Tibial nerve (tissue), 4 donors: Measurements from ENCODE around the gene SCRG1. TPM values are rescaled to one million over a fixed set of nuclear protein-coding genes. Genes with fewer than 3 reads are reported as not detected.

Experiments
- DNase-seq, 2 donors: peaks; one replicate each; pipeline ENCODE4 v3.0.0-alpha.2; 2019; ENCODE audit warnings: low spot score in 2 of 2
- H3K27ac ChIP-seq, 4 donors: fragments of 200-600 bp; sonication (generic) in 3 of 4; one replicate each; pipeline ENCODE4 v1.5.1; 2017 to 2019; ENCODE audit warnings: mild to moderate bottlenecking in 1 of 4
- H3K27me3 ChIP-seq, 2 donors: fragments of 200-600 bp; sonication (generic) in 1 of 2; one replicate each; pipeline versions ENCODE4 v1.5.1 to v1.6.0; 2017 to 2019
- H3K36me3 ChIP-seq, 3 donors: fragments of 200-600 bp; sonication (generic); one replicate each; pipeline ENCODE4 v1.5.1; 2018 to 2019
- H3K4me1 ChIP-seq, 4 donors: fragments of 200-600 bp; sonication (generic) in 3 of 4; one replicate each; pipeline ENCODE4 v1.5.1; 2017 to 2019
- H3K4me3 ChIP-seq, 4 donors: fragments of 200-600 bp; sonication (generic) in 3 of 4; one replicate each; pipeline ENCODE4 v1.5.1; 2017 to 2019; ENCODE audit warnings: mild to moderate bottlenecking in 1 of 4, moderate library complexity in 1 of 4
- H3K9me3 ChIP-seq, 4 donors: fragments of 200-600 bp; sonication (generic) in 3 of 4; one replicate each; pipeline ENCODE4 v1.5.1; 2017 to 2019
- CTCF ChIP-seq, 5 experiments: fragments of 200-600 bp in 3 of 5; fragments of 450-650 bp in 2 of 5; sonication (generic) in 3 of 5; IDR thresholded peaks; one replicate each; pipeline ENCODE4 v1.5.1; 2016 to 2019; ENCODE audit warnings: antibody characterized with exemption in 5 of 5, mild to moderate bottlenecking in 3 of 5, moderate library complexity in 2 of 5
- EP300 ChIP-seq, 2 donors: sonication (generic); formaldehyde crosslinking; IDR thresholded peaks; one replicate each; pipeline ENCODE4 v1.6.1; 2017; ENCODE audit warnings: antibody characterized with exemption in 2 of 2, mild to moderate bottlenecking in 1 of 2
- POLR2A ChIP-seq, 2 donors: fragments of 450-650 bp; IDR thresholded peaks; one replicate each; pipeline ENCODE4 v1.6.1; 2017; ENCODE audit warnings: antibody characterized with exemption in 2 of 2, mild to moderate bottlenecking in 2 of 2, moderate library complexity in 2 of 2
- WGBS, 2 donors: methylation state at CpG; one replicate each; pipeline ENCODE4 v1.1.5; 2018; 5-methylcytosine and 5-hydroxymethylcytosine counted together
- total RNA-seq, 4 donors: library from RNA; depleted of rRNA; stranded (reverse); fragments of >200 nt; gene quantifications; one replicate each; pipeline ENCODE4 v1.1.0, GENCODE V29; 2016

Gene SCRG1
- total RNA-seq, 4 donors from 2014 or later, result 0.21 to 2.2 (median 0.59) TPM

DNA sequence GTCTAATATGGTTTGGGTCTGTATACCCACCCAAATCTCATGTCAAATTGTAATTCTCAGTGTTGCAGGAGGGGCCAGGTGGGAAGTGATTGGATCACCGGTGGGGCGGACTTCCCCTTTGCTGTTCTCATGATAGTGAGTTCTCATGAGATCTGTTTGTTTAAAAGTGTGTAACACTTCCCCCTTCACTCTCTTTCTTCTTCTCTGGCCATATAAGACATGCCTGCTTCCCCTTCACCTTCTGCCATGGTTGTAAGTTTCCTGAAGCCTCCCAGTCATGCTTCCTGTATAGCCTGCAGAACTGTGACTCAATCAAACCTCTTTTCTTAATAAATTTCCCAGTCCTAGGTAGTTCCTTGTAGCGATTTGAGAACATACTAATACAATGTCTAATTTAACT, 19.7 kb upstream of the SCRG1 start:
- Histone ChIP-seq H3K4me1 (peaks cover 0 to 14% (median 9%) of the 10 kb centered on the region in 4 donors), H3K36me3 (peaks cover 0 to 1% (median 0%) of the 10 kb centered on the region in 3 donors), H3K27ac (no peak overlapping the region), H3K4me3 (no peak overlapping the region), H3K9me3 (no peaks in the 10 kb centered on the region), H3K27me3 (no peaks in the 10 kb centered on the region)
- no peak for TF ChIP-seq CTCF (IDR thresholded peaks at IDR 0.05)
- no peak for TF ChIP-seq EP300 (IDR thresholded peaks at IDR 0.05)
- TF ChIP-seq POLR2A (IDR thresholded peaks at IDR 0.05), result no peak
- 80 to 83% methylated on average over 3 of the region's 3 CpGs for WGBS, 2 donors
- DNase-seq, result no peak

DNA sequence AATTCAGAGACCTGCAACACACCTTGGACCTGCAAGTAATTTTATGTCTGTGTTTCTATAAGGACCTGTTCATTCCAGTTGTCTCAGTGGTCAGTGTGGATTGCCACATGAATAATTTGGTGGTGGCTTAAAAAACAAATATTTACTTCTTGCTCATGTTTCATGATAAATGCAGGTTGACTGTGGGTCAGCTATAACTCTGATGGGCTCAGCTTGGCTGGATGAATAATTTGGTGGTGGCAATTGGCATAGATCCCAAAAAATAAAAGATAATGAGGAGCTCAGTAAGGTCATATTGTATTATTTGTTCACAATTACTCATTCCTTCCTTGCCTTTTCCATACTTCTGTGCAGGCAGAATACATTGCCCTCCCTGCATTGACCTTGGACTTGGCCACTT, 18.9 kb upstream of the SCRG1 start:
- Histone ChIP-seq H3K9me3 (no peaks in the 10 kb centered on the region), H3K27ac (no peak overlapping the region), H3K36me3 (no peaks in the 10 kb centered on the region), H3K27me3 (no peaks in the 10 kb centered on the region), H3K4me3 (no peak overlapping the region), H3K4me1 (peaks cover 0 to 19% (median 9%) of the 10 kb centered on the region in 4 donors)
- DNase-seq, result no peak
- TF ChIP-seq POLR2A (IDR thresholded peaks at IDR 0.05), result no peak

DNA sequence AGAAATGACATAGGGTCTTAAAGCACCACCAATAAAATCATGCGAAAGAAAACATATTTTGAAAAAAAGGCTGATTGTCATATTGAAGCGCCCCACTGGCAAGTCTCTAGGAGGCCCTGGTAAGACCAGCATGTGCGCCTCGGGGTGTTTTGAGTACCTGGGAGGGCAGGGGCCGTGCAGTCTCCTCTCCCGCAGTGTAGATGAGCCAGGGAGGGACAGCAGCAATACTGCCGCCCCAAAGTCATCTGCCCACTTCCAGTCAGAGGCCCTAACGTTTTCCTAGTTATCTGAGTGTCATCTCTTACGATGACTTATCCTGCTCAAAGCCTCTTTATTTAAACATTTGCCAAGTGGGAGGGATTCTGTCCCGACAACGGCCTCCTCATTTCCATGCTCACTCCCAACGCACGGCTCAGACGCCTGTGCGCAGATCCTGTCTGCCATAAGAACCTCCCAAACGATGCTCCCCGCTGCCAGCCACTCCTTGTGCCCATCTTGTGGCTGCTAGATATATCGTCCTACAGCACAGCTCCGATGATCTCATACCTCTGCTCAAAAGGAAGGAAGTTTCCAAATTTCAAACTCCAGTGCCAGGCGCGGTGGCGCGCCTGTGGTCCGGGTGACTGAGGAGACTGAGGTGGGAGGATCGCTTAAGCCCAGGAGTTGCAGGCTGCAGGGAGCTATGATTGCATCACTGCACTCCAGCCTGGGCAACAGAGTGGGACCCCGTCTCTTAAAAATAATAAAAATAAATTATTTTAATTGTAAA, 17.2 kb upstream of the SCRG1 start:
- Histone ChIP-seq H3K9me3 (no peaks in the 10 kb centered on the region), H3K4me1 (peaks cover 0 to 26% (median 11%) of the 10 kb centered on the region in 4 donors), H3K4me3 (no peak overlapping the region), H3K27ac (peak overlapping the region; percentile 1 to 63 (median 48)), H3K27me3 (no peaks in the 10 kb centered on the region), H3K36me3 (no peaks in the 10 kb centered on the region)
- 66 to 79% methylated on average over 26 of the region's 26 CpGs for WGBS, 2 donors
- peak; percentile 20 to 35 for DNase-seq
- TF ChIP-seq CTCF (IDR thresholded peaks at IDR 0.05) (no peak), POLR2A (IDR thresholded peaks at IDR 0.05) (peak in 1 of 2 donors; percentile 18), EP300 (IDR thresholded peaks at IDR 0.05) (peak in 1 of 2 donors; percentile 57)

- Histone ChIP-seq H3K36me3 (no peaks in the 10 kb centered on the region), H3K4me1 (peaks cover 0 to 33% (median 15%) of the 10 kb centered on the region in 4 donors), H3K27me3 (no peaks in the 10 kb centered on the region), H3K27ac (peak overlapping the region; percentile 1 to 63 (median 31)), H3K9me3 (no peaks in the 10 kb centered on the region), H3K4me3 (no peak overlapping the region)
- TF ChIP-seq CTCF (IDR thresholded peaks at IDR 0.05) (no peak), EP300 (IDR thresholded peaks at IDR 0.05) (peak; percentile 31 to 61), POLR2A (IDR thresholded peaks at IDR 0.05) (peak in 1 of 2 donors; percentile 19)
- WGBS, 2 donors, result 43 to 52% methylated on average over 3 of the region's 3 CpGs
- DNase-seq, result no peak
Observed at GRCh38 chr4:173415092-173415491, 16.2 kb upstream of the SCRG1 start.

GRCh38 chr4:173414456-173414855, 15.5 kb upstream of the SCRG1 start:
- Histone ChIP-seq H3K36me3 (no peaks in the 10 kb centered on the region), H3K9me3 (no peaks in the 10 kb centered on the region), H3K4me3 (no peak overlapping the region), H3K27me3 (no peaks in the 10 kb centered on the region), H3K4me1 (peaks cover 0 to 36% (median 18%) of the 10 kb centered on the region in 4 donors), H3K27ac (peak overlapping the region in 3 of 4 donors; percentile 20 to 63 (median 42))
- DNase-seq, result no peak
- TF ChIP-seq CTCF (IDR thresholded peaks at IDR 0.05), result no peak
- WGBS, 2 donors, result 69% methylated on average over 3 of the region's 3 CpGs
